SK-N-SH (cell line): Measurements from ENCODE around the gene ZMYND8.

Experiments used
- FOSL2 ChIP-seq: IDR thresholded peaks from 2 replicates; pipeline ENCODE4 v1.4.0; 2012; ENCODE audit warnings: low read depth, mild to moderate bottlenecking, moderate library complexity, borderline replicate concordance
- JUND ChIP-seq: IDR thresholded peaks from 2 replicates; pipeline ENCODE4 v1.4.0; 2012
- MXI1 ChIP-seq: IDR thresholded peaks from 2 replicates; pipeline ENCODE4 v1.6.1; 2012; ENCODE audit warnings: mild to moderate bottlenecking, low read depth, low read length, improper control_type of control experiment
- NRF1 ChIP-seq: IDR thresholded peaks from 2 replicates; pipeline ENCODE4 v1.6.1; 2012; ENCODE audit warnings: low read depth, mild to moderate bottlenecking, low read length
- POLR2AphosphoS5 ChIP-seq: IDR thresholded peaks from 2 replicates; pipeline ENCODE4 v1.6.1; 2012; ENCODE audit warnings: low read depth, low read length
- RAD21 ChIP-seq: IDR thresholded peaks from 2 replicates; pipeline ENCODE4 v1.6.1; 2012; ENCODE audit warnings: mild to moderate bottlenecking, low read length
- TF ChIP-seq, protein P1 (sequence below): fragments of 200-600 bp; sonication (generic); IDR thresholded peaks from 2 replicates; pipeline ENCODE4 v1.6.1; 2017; ENCODE audit warnings: antibody characterized with exemption, mild to moderate bottlenecking, moderate library complexity
- TF ChIP-seq, protein P2 (sequence below): fragments of 150-350 bp; IDR thresholded peaks from 2 replicates; pipeline ENCODE4 v1.6.1; 2016; ENCODE audit warnings: mild to moderate bottlenecking, low read depth, low read length

DNA sequence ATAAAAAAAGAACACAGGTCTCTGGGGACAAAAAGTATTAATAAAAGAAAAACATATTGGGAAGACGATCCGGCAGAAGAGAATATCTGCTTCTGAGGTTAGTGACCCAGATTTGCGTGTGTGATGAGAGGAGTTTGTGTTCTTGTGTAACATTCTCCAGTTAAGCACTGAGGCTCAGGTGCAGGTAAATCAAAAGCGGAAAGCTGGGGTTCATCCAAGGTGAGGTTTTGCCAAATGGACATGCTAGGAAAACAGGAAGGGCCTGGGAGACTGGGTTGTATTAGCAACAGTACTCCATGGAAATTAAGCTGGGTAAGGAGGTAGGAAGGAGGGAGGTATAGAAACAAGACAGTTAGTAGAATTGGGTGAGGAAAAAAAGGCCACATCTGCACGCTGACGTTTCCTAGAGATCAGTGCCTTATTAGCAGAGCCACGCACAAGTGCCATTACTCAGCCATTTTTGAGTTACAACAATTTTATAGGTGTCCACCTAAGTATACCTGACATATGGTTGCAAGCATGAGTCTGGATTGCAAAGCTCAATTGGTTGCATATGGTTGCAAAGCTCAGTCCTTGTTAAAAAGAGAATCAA lies 139.6 kb downstream of the ZMYND8 start:
- TF ChIP-seq, protein P1, sequence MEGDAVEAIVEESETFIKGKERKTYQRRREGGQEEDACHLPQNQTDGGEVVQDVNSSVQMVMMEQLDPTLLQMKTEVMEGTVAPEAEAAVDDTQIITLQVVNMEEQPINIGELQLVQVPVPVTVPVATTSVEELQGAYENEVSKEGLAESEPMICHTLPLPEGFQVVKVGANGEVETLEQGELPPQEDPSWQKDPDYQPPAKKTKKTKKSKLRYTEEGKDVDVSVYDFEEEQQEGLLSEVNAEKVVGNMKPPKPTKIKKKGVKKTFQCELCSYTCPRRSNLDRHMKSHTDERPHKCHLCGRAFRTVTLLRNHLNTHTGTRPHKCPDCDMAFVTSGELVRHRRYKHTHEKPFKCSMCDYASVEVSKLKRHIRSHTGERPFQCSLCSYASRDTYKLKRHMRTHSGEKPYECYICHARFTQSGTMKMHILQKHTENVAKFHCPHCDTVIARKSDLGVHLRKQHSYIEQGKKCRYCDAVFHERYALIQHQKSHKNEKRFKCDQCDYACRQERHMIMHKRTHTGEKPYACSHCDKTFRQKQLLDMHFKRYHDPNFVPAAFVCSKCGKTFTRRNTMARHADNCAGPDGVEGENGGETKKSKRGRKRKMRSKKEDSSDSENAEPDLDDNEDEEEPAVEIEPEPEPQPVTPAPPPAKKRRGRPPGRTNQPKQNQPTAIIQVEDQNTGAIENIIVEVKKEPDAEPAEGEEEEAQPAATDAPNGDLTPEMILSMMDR: no peak
- TF ChIP-seq, protein P2, sequence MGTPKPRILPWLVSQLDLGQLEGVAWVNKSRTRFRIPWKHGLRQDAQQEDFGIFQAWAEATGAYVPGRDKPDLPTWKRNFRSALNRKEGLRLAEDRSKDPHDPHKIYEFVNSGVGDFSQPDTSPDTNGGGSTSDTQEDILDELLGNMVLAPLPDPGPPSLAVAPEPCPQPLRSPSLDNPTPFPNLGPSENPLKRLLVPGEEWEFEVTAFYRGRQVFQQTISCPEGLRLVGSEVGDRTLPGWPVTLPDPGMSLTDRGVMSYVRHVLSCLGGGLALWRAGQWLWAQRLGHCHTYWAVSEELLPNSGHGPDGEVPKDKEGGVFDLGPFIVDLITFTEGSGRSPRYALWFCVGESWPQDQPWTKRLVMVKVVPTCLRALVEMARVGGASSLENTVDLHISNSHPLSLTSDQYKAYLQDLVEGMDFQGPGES: no peak
- TF ChIP-seq POLR2AphosphoS5 (no peak), FOSL2 (no peak), JUND (no peak), MXI1 (no peak), NRF1 (no peak), RAD21 (no peak)
